Lung (tissue), 12 donors: ENCODE measurements around the gene ZNF699. TPM values are rescaled to one million over a fixed set of nuclear protein-coding genes. Genes with fewer than 3 reads are reported as not detected.
"Not testable (repeated sequence)": the region's sequence is repeated elsewhere in the genome, so short reads cannot be mapped to it uniquely, and the experiment has no call there.

ENCODE experiments used
- ATAC-seq: fragments of 200-7000 bp; cut with Tn5 transposase; one replicate; pipeline ENCODE4 v1.9.1; 2020; ENCODE audit warnings: moderate number of reproducible peaks; ENCODE audit not compliant: insufficient read depth, low FRiP score
- DNase-seq, 3 donors: peaks; one replicate each; pipeline ENCODE4 v3.0.0-alpha.2; 2013 to 2017
- H3K27ac ChIP-seq, 2 donors: one replicate each; pipeline ENCODE4 v1.5.1; 2013; ENCODE audit warnings: mild to moderate bottlenecking in 2 of 2, moderate library complexity in 2 of 2, control low read depth in 1 of 2, inconsistent platforms in 1 of 2, low read depth in 1 of 2, low read length in 1 of 2
- H3K27me3 ChIP-seq, 3 donors: one replicate each; pipeline ENCODE4 v1.5.1; 2013; ENCODE audit warnings: low read length in 2 of 3; ENCODE audit not compliant: control insufficient read depth in 3 of 3, insufficient read depth in 3 of 3
- H3K36me3 ChIP-seq, 4 donors: one replicate each; pipeline ENCODE4 v1.5.1; 2013; ENCODE audit warnings: low read length in 4 of 4, mild to moderate bottlenecking in 1 of 4, moderate library complexity in 1 of 4; ENCODE audit not compliant: control insufficient read depth in 4 of 4, insufficient read depth in 4 of 4
- H3K4me1 ChIP-seq, 5 donors: one replicate each; pipeline ENCODE4 v1.5.1; 2013; ENCODE audit warnings: low read length in 5 of 5, mild to moderate bottlenecking in 2 of 5, moderate library complexity in 1 of 5; ENCODE audit not compliant: control insufficient read depth in 5 of 5, insufficient read depth in 5 of 5
- H3K4me3 ChIP-seq: one replicate; pipeline ENCODE4 v1.5.1; 2013; ENCODE audit warnings: mild to moderate bottlenecking, control low read depth, moderate library complexity
- H3K9ac ChIP-seq, 2 donors: one replicate each; pipeline ENCODE4 v1.5.1; 2013; ENCODE audit warnings: low read length in 2 of 2, control low read depth in 1 of 2; ENCODE audit not compliant: insufficient read depth in 1 of 2
- H3K9me3 ChIP-seq, 4 donors: one replicate each; pipeline ENCODE4 v1.5.1; 2013; ENCODE audit warnings: low read length in 3 of 4, mild to moderate bottlenecking in 1 of 4, moderate library complexity in 1 of 4; ENCODE audit not compliant: control insufficient read depth in 4 of 4, insufficient read depth in 3 of 4
- CTCF ChIP-seq: IDR thresholded peaks from 2 replicates; pipeline ENCODE4 v1.5.1; 2012; ENCODE audit warnings: mild to moderate bottlenecking; ENCODE audit errors: control extremely low read depth, extremely low read depth
- WGBS, 2 donors: extraction: QIAGEN DNeasy Blood & Tissue Kit; methylation state at CpG; one replicate each; pipeline ENCODE4 v1.1.7; 2013; 5-methylcytosine and 5-hydroxymethylcytosine counted together
- polyA plus RNA-seq, 2 donors: library from polyadenylated mRNA; stranded (reverse); fragments of 200-250 nt; gene quantifications; one replicate each; pipeline ENCODE4 v1.2.1, GENCODE V29; 2013
- total RNA-seq, 2 donors: library from RNA; depleted of rRNA in 1 of 2; stranded (reverse); fragments of >200 nt in 1 of 2; gene quantifications; one replicate each; pipeline ENCODE4 v1.2.1, GENCODE V29; 2014 to 2021
- donor health status: control.
- donor health status: control.
- donor health status: Bipolar disorder and iron deficiency.
- donor health status: healthy.
- donor health status: DM: yes; HTN: yes; CAD: no.

The ZNF699 gene
- total and polyA plus RNA-seq, 4 donors, result 0.59 to 13.8 (median 5.9) TPM

DNA sequence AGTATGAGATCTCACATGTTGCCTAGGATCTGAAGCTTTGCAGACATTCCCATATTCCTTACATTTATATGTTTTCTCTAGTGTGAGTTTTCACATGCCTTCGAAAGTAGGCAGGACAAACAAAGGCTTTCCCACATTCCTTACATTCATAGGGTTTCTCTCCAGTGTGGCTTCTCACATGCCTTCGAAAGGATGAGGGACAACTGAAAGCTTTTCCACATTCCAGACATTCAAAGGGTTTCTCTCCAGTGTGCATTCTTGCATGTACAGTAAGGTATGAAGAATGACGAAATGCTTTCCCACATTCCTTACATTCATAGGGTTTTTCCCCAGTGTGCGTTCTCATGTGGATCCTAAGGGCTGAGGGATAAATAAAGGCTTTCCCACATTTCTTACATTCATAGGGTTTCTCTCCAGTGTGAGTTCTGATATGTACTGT lies 14.2 kb downstream of the ZNF699 start:
- H3K36me3 ChIP-seq, result peaks cover 26 to 66% (median 59%) of the 10 kb centered on the region in 4 donors
- H3K4me1 ChIP-seq, result no peaks in the 10 kb centered on the region
- TF ChIP-seq CTCF, result no peak
- DNase-seq (no peak), ATAC-seq (no peak)
- no peak overlapping the region for H3K4me3 ChIP-seq
- no peak overlapping the region for H3K27ac ChIP-seq
- no peaks in the 10 kb centered on the region for H3K27me3 ChIP-seq
- no peak overlapping the region for H3K9ac ChIP-seq
- whole genome bisulfite sequencing, 2 donors, result 96 to 97% methylated on average over 4 of the region's 4 CpGs
- peaks cover 32 to 49% (median 38%) of the 10 kb centered on the region in 4 donors for H3K9me3 ChIP-seq

DNA sequence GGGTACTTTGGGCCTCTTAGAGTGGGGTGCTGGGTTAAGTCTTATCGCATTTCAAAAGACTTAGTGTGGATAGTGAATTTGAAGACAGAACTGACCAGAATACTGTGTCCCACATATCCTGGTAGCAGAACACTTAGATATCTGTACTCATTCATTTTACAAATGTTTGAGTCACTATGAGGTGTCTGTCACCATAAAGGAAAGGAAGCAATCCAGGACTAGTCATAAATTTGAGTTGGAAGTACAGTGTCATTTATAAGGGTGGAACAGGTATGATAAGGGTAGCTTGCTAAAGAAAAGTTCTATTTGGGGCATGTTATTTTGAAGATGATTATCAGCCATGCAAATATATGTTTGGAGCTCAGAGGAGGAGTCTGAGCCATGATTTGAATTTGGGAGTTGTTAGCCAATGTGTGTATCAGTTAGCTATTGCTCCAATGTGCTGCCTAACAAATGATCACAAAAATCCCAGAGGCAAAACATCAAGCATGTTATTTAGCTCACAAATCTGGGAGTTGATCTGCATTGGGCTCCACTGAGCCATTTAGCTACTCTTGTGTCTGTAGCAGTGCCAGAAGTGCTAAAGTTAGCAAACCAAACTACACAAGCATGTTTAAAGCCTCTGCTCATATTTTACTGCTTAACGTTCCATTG lies 20.3 kb downstream of the ZNF699 start:
- 96 to 98% methylated on average over 2 of the region's 2 CpGs for WGBS, 2 donors
- DNase-seq, result no peak
- H3K27ac ChIP-seq, result no peak overlapping the region
- peaks cover 3 to 25% (median 20%) of the 10 kb centered on the region in 4 donors for H3K36me3 ChIP-seq
- no peak for TF ChIP-seq CTCF
- H3K4me1 ChIP-seq, result no peaks in the 10 kb centered on the region
- peaks cover 7 to 25% (median 21%) of the 10 kb centered on the region in 4 donors for H3K9me3 ChIP-seq
- H3K4me3 ChIP-seq, result no peak overlapping the region
- ATAC-seq, result no peak
- no peaks in the 10 kb centered on the region for H3K27me3 ChIP-seq
- no peak overlapping the region for H3K9ac ChIP-seq

DNA sequence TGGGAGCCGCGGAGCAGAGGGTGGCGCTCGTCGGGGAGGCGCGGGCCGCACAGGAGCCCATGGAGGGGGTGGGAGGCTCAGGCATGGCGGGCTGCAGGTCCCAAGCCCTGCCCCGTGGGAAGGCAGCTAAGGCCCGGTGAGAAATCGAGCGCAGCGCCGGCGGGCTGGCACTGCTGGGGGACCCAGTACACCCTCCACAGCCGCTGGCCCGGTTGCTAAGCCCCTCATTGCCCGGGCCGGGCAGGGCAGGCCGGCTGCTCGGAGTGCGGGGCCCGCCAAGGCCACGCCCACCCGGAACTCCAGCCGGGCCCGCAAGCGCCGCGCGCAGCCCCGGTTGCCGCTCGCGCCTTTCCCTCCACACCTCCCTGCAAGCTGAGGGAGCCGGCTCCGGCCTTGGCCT lies 26.2 kb downstream of the ZNF699 start:
- H3K9me3 ChIP-seq, result peaks cover 0 to 27% (median 1%) of the 10 kb centered on the region in 4 donors
- not testable (repeated sequence) for H3K27ac ChIP-seq, H3K9ac ChIP-seq, H3K27me3 ChIP-seq, H3K4me3 ChIP-seq, H3K4me1 ChIP-seq, ATAC-seq, H3K36me3 ChIP-seq
- peak in 2 of 3 donors; percentile 14 to 15 for DNase-seq
- 9 to 15% methylated on average over 15 to 38 of the region's 38 CpGs for WGBS, 2 donors

DNA sequence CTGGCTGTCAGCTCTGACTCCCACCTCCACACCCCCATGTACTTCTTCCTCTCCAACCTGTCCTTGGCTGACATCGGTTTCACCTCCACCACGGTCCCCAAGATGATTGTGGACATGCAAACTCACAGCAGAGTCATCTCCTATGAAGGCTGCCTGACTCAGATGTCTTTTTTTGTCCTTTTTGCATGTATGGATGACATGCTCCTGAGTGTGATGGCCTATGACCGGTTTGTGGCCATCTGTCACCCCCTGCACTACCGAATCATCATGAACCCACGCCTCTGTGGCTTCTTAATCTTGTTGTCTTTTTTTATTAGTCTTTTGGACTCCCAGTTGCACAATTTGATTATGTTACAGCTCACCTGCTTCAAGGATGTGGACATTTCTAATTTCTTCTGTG lies 58.4 kb downstream of the ZNF699 start:
- Histone ChIP-seq H3K4me1 (no peaks in the 10 kb centered on the region), H3K4me3 (no peak overlapping the region), H3K27me3 (no peaks in the 10 kb centered on the region), H3K9me3 (peaks cover 0 to 5% (median 0%) of the 10 kb centered on the region in 4 donors), H3K9ac (no peak overlapping the region), H3K27ac (no peak overlapping the region), H3K36me3 (no peaks in the 10 kb centered on the region)
- WGBS, 2 donors, result 77 to 78% methylated on average over 5 of the region's 5 CpGs
- no peak for TF ChIP-seq CTCF
- DNase-seq (no peak), ATAC-seq (no peak)
